CD14-positive monocyte (primary cell): ENCODE results near the gene NBEA. TPM values are rescaled to one million over a fixed set of nuclear protein-coding genes. Genes with fewer than 3 reads are reported as not detected.

Source experiments
- DNase-seq, 3 donors: peaks; one replicate each; pipeline ENCODE4 v3.0.0-alpha.2; 2011 to 2022
- H2AFZ ChIP-seq: 2 replicates; pipeline ENCODE4 v1.6.0; 2012; ENCODE audit warnings: mild to moderate bottlenecking, low read depth, low read length, inconsistent platforms; ENCODE audit not compliant: insufficient read depth, poor library complexity, severe bottlenecking
- H3K27ac ChIP-seq, 2 donors: 1 replicate in 1 of 2; 2 replicates in 1 of 2; pipeline ENCODE4 v1.5.1; 2012 to 2013; ENCODE audit warnings: low read length in 2 of 2, control low read depth in 1 of 2, inconsistent platforms in 1 of 2, low read depth in 1 of 2, mild to moderate bottlenecking in 1 of 2
- H3K27me3 ChIP-seq, 2 donors: one replicate each; pipeline versions ENCODE4 v1.6.0 to v1.6.1; 2011 to 2013; ENCODE audit warnings: low read length in 2 of 2; ENCODE audit not compliant: control insufficient read depth in 2 of 2, insufficient read depth in 2 of 2
- H3K36me3 ChIP-seq, 2 donors: replicated peaks in 1 of 2; 1 replicate in 1 of 2; 2 replicates in 1 of 2; pipeline versions ENCODE4 v1.5.1 to v1.6.1; 2012 to 2013; ENCODE audit warnings: low read length in 2 of 2, control low read depth in 1 of 2, inconsistent platforms in 1 of 2, mild to moderate bottlenecking in 1 of 2; ENCODE audit not compliant: insufficient read depth in 2 of 2, control insufficient read depth in 1 of 2
- H3K4me1 ChIP-seq, 2 donors: 1 replicate in 1 of 2; 2 replicates in 1 of 2; pipeline versions ENCODE4 v1.5.1 to v1.6.1; 2012 to 2013; ENCODE audit warnings: low read length in 2 of 2, control low read depth in 1 of 2, inconsistent platforms in 1 of 2, mild to moderate bottlenecking in 1 of 2, moderate library complexity in 1 of 2; ENCODE audit not compliant: insufficient read depth in 2 of 2, control insufficient read depth in 1 of 2
- H3K4me2 ChIP-seq: replicated peaks from 2 replicates; pipeline ENCODE3; 2012; ENCODE audit warnings: low read length, moderate library complexity, mild to moderate bottlenecking; ENCODE audit not compliant: poor library complexity, severe bottlenecking; ENCODE audit errors: extremely low read depth
- H3K4me3 ChIP-seq, 3 experiments: fragments of 200-600 bp in 1 of 3; sonication (generic) in 1 of 3; replicated peaks in 1 of 3; 1 replicate in 2 of 3; 2 replicates in 1 of 3; pipeline ENCODE4 v1.5.1; 2011 to 2013; ENCODE audit warnings: low read length in 3 of 3, mild to moderate bottlenecking in 3 of 3, control low read depth in 2 of 3, low read depth in 2 of 3, inconsistent platforms in 1 of 3, moderate library complexity in 1 of 3
- H3K79me2 ChIP-seq: 2 replicates; pipeline ENCODE4 v1.6.0; 2012; ENCODE audit warnings: mild to moderate bottlenecking, control low read depth, inconsistent platforms, low read length, moderate library complexity; ENCODE audit not compliant: insufficient read depth
- H3K9ac ChIP-seq: 2 replicates; pipeline ENCODE4 v1.6.0; 2017; ENCODE audit warnings: low read length, mild to moderate bottlenecking; ENCODE audit not compliant: insufficient read depth, poor library complexity, severe bottlenecking
- H3K9me3 ChIP-seq, 2 donors: replicated peaks in 1 of 2; 1 replicate in 1 of 2; 2 replicates in 1 of 2; pipeline versions ENCODE4 v1.5.1 to v1.6.1; 2012 to 2013; ENCODE audit warnings: low read length in 2 of 2, control low read depth in 1 of 2; ENCODE audit not compliant: control insufficient read depth in 1 of 2, insufficient read depth in 1 of 2
- H4K20me1 ChIP-seq: 2 replicates; pipeline ENCODE4 v1.6.0; 2012; ENCODE audit warnings: mild to moderate bottlenecking, low read length, control low read depth, moderate library complexity; ENCODE audit not compliant: insufficient read depth
- H3K27ac Mint-ChIP-seq, 7 donors: one replicate each; pipeline ENCODE4 v1.8.0; 2020; ENCODE audit warnings: mild to moderate bottlenecking in 7 of 7, mixed read lengths in 7 of 7, moderate library complexity in 6 of 7, inconsistent platforms in 2 of 7
- H3K27me3 Mint-ChIP-seq, 3 donors: one replicate each; pipeline ENCODE4 v1.8.0; 2021 to 2022; ENCODE audit warnings: low read depth in 3 of 3, mild to moderate bottlenecking in 3 of 3, mixed read lengths in 3 of 3, moderate library complexity in 3 of 3, inconsistent platforms in 1 of 3
- H3K36me3 Mint-ChIP-seq, 2 donors: one replicate each; pipeline ENCODE4 v1.8.0; 2020; ENCODE audit warnings: mixed read lengths in 2 of 2, inconsistent platforms in 1 of 2, mild to moderate bottlenecking in 1 of 2
- H3K4me1 Mint-ChIP-seq: one replicate; pipeline ENCODE4 v1.8.0; 2020; ENCODE audit warnings: mild to moderate bottlenecking, mixed read lengths
- H3K4me3 Mint-ChIP-seq, 2 donors: one replicate each; pipeline ENCODE4 v1.8.0; 2020; ENCODE audit warnings: mild to moderate bottlenecking in 2 of 2, mixed read lengths in 2 of 2, moderate library complexity in 1 of 2
- H3K9me3 Mint-ChIP-seq, 7 donors: one replicate each; pipeline ENCODE4 v1.8.0; 2020 to 2022; ENCODE audit warnings: mixed read lengths in 7 of 7, mild to moderate bottlenecking in 6 of 7, moderate library complexity in 6 of 7, inconsistent platforms in 2 of 7
- WGBS: methylation state at CpG from one replicate; pipeline ENCODE4 v1.1.5; 2013; ENCODE audit warnings: missing lambda C conversion rate; ENCODE audit not compliant: insufficient coverage; 5-methylcytosine and 5-hydroxymethylcytosine counted together
- intact Hi-C, 2 donors: fragments of 100-400 bp; cut with micrococcal nuclease; formaldehyde crosslinking; loops; one replicate each; pipeline versions ENCODE4 v1.15.0 to v1.15.1; 2023
- polyA plus RNA-seq, 3 donors: library from polyadenylated mRNA; depleted of rRNA in 1 of 3; unstranded in 2 of 3; stranded (reverse) in 1 of 3; fragments of 300-500 nt in 2 of 3; fragments of >200 nt in 1 of 3; fragmentation: Illumina TruSeq in 2 of 3; gene quantifications; 1 replicate in 2 of 3; 2 replicates in 1 of 3; pipeline ENCODE4 v1.2.3, GENCODE V29; 2012 to 2021
- TF ChIP-seq, protein P1 (sequence below): fragments of 200-600 bp; IDR thresholded peaks from one replicate; pipeline ENCODE4 v1.8.0; 2022; ENCODE audit warnings: antibody characterized with exemption, mild to moderate bottlenecking

NBEA gene
- polyA plus RNA-seq, 3 donors: 0.03 to 0.23 (median 0.08) TPM

DNA sequence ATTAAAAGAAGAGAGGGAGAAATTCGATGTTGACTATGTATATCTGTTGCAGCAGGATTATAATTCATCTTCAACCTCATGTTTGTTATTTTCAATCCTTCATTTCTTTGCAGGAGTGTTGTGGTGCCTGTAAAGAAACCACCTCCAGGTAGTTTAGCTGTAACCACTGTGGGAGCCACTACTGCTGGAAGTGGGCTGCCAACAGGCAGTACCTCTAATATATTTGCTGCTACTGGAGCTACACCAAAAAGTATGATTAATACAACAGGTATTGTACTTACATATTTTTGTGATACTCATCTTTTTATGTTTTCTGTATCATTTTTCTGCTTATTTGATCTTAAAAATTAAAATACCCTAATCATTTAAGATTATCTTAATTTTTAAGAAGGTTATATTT lies 266.5 kb downstream of the NBEA start:
- Histone ChIP-seq H4K20me1 (no peaks in the 10 kb centered on the region), H3K4me2 (no peak overlapping the region), H3K4me1 (no peaks in the 10 kb centered on the region), H2AFZ (no peak overlapping the region), H3K79me2 (no peaks in the 10 kb centered on the region), H3K36me3 (no peaks in the 10 kb centered on the region), H3K4me3 (no peak overlapping the region), H3K9me3 (no peaks in the 10 kb centered on the region), H3K27me3 (no peaks in the 10 kb centered on the region), H3K27ac (no peak overlapping the region), H3K9ac (no peak overlapping the region)
- TF ChIP-seq, protein P1, sequence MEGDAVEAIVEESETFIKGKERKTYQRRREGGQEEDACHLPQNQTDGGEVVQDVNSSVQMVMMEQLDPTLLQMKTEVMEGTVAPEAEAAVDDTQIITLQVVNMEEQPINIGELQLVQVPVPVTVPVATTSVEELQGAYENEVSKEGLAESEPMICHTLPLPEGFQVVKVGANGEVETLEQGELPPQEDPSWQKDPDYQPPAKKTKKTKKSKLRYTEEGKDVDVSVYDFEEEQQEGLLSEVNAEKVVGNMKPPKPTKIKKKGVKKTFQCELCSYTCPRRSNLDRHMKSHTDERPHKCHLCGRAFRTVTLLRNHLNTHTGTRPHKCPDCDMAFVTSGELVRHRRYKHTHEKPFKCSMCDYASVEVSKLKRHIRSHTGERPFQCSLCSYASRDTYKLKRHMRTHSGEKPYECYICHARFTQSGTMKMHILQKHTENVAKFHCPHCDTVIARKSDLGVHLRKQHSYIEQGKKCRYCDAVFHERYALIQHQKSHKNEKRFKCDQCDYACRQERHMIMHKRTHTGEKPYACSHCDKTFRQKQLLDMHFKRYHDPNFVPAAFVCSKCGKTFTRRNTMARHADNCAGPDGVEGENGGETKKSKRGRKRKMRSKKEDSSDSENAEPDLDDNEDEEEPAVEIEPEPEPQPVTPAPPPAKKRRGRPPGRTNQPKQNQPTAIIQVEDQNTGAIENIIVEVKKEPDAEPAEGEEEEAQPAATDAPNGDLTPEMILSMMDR: no peak
- no peaks in the 10 kb centered on the region for H3K36me3 Mint-ChIP-seq
- H3K4me1 Mint-ChIP-seq: no peaks in the 10 kb centered on the region
- peaks cover 0 to 2% (median 0%) of the 10 kb centered on the region in 3 donors for H3K27me3 Mint-ChIP-seq
- intact Hi-C loops: no loop called here
- no CpG with 5 or more reads among the region's 1 CpG for WGBS
- H3K4me3 Mint-ChIP-seq: no peak overlapping the region
- no peak overlapping the region for H3K27ac Mint-ChIP-seq
- DNase-seq: no peak
- H3K9me3 Mint-ChIP-seq: peaks cover 0 to 2% (median 0%) of the 10 kb centered on the region in 7 donors

DNA sequence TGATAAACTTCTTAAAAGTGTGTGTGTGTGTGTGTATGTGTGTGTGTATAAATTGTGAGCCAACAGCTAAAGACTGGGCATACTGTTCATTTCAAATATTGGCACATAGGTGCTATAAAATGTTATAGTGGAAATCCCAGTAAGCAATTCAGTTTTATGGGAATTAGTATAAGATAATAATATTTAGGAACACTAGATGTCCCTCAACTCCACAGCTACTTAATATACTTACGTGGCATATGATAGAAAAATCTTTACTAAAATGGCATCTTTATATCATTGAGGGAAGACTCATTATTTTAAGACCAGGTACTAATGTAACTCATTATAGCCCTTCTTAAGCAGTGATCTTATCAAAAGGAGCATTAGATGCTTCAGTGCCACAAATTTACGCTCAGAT lies 268.2 kb downstream of the NBEA start:
- no CpG with 5 or more reads among the region's 2 CpGs for WGBS
- no peak overlapping the region for H3K9ac ChIP-seq
- Mint-ChIP-seq H3K36me3 (no peaks in the 10 kb centered on the region), H3K4me3 (no peak overlapping the region), H3K27me3 (no peaks in the 10 kb centered on the region), H3K27ac (no peak overlapping the region), H3K4me1 (no peaks in the 10 kb centered on the region), H3K9me3 (no peaks in the 10 kb centered on the region)
- H3K79me2 ChIP-seq: no peaks in the 10 kb centered on the region
- H3K27ac ChIP-seq: no peak overlapping the region
- H3K36me3 ChIP-seq: no peaks in the 10 kb centered on the region
- intact Hi-C loops: no loop called here
- no peaks in the 10 kb centered on the region for H3K4me1 ChIP-seq
- H3K4me3 ChIP-seq: no peak overlapping the region
- no peak for DNase-seq
- no peak overlapping the region for H2AFZ ChIP-seq
- H3K4me2 ChIP-seq: no peak overlapping the region
- H3K27me3 ChIP-seq: no peaks in the 10 kb centered on the region
- no peaks in the 10 kb centered on the region for H4K20me1 ChIP-seq
- H3K9me3 ChIP-seq: no peaks in the 10 kb centered on the region
- TF ChIP-seq, protein P1: no peak
